MCF 10A (cell line): Measurements from ENCODE around the gene ABCG1. TPM values are rescaled to one million over a fixed set of nuclear protein-coding genes. Genes with fewer than 3 reads are reported as not detected.

Experiments used
- BruUV-seq: library from RNA; stranded (reverse); fragments of 400-500 nt; replicated peaks from 2 replicates; lab custom pipeline; 2021; lab: Mats Ljungman, UMichigan
- CTCF ChIA-PET: fragments of 300-600 bp; sonication (Branson Sonifier 250); formaldehyde crosslinking; extraction: SDS; loops from one replicate; lab custom pipeline; 2021; ENCODE audit warnings: antibody characterized with exemption, inconsistent platforms; lab: Yijun Ruan, JAX
- POLR2A ChIA-PET: fragments of 300-600, 350-650 bp; sonication (Branson Sonifier 250); formaldehyde crosslinking; extraction: SDS; loops from one replicate; lab custom pipeline; 2020; ENCODE audit warnings: antibody characterized with exemption, inconsistent platforms; lab: Yijun Ruan, JAX
- DNase-seq: peaks from one replicate; pipeline ENCODE4 v3.0.0-alpha.2; 2018; ENCODE audit not compliant: unreplicated experiment
- H3K27ac Mint-ChIP-seq: one replicate; pipeline ENCODE4 v1.8.0; 2022; ENCODE audit warnings: mild to moderate bottlenecking, low read depth, mixed read lengths; ENCODE audit not compliant: unreplicated experiment
- H3K27me3 Mint-ChIP-seq: one replicate; pipeline ENCODE4 v1.8.0; 2022; ENCODE audit warnings: mixed read lengths; ENCODE audit not compliant: insufficient read depth, unreplicated experiment
- H3K36me3 Mint-ChIP-seq: one replicate; pipeline ENCODE4 v1.8.0; 2022; ENCODE audit warnings: mild to moderate bottlenecking, moderate library complexity, mixed read lengths; ENCODE audit not compliant: insufficient read depth, unreplicated experiment
- H3K4me1 Mint-ChIP-seq: one replicate; pipeline ENCODE4 v1.8.0; 2022; ENCODE audit warnings: mixed read lengths; ENCODE audit not compliant: insufficient read depth, unreplicated experiment
- H3K4me3 Mint-ChIP-seq: one replicate; pipeline ENCODE4 v1.8.0; 2022; ENCODE audit warnings: mild to moderate bottlenecking, moderate library complexity, mixed read lengths; ENCODE audit not compliant: unreplicated experiment
- H3K9me3 Mint-ChIP-seq: one replicate; pipeline ENCODE4 v1.8.0; 2022; ENCODE audit warnings: mixed read lengths; ENCODE audit not compliant: unreplicated experiment
- intact Hi-C: fragments of 100-400 bp; cut with micrococcal nuclease; formaldehyde crosslinking; loops from 2 replicates; pipeline ENCODE4 v1.14.1; 2022
- total RNA-seq: library from RNA; stranded (reverse); gene quantifications from 2 replicates; pipeline ENCODE4 v1.2.3, GENCODE V29; 2022
- TF ChIP-seq, protein P1 (sequence below): fragments of 200-600 bp; IDR thresholded peaks from one replicate; pipeline ENCODE4 v1.8.0; 2022; ENCODE audit warnings: antibody characterized with exemption, mild to moderate bottlenecking; ENCODE audit not compliant: unreplicated experiment

Gene ABCG1
- total RNA-seq, 1 experiment from 2014 or later, result 25.5 TPM

DNA sequence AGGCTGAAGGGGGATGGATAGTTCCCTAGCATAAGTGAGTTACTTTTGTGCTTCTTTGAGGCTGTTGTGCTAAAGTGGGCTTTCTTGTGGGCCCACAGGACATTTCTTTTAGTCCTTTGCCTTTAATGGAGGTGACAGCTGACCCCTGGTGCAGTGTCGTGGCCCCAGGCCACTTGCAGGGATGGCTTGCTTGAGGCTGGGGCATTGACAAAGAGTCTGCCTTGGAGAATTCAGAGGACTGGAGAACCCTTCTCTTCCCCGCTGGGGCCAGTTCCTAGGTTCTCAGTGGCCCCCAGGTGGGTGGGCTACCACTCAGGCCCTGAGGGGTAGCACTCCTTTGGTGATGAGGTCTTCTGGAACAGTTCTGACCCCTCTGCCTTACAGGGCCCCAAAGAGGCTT, 12.8 kb downstream of the ABCG1 start:
- Mint-ChIP-seq H3K27ac (no peak overlapping the region), H3K9me3 (no peaks in the 10 kb centered on the region), H3K36me3 (peaks cover 12% of the 10 kb centered on the region), H3K4me3 (no peak overlapping the region), H3K4me1 (peaks cover 40% of the 10 kb centered on the region), H3K27me3 (no peaks in the 10 kb centered on the region)
- TF ChIP-seq, protein P1, sequence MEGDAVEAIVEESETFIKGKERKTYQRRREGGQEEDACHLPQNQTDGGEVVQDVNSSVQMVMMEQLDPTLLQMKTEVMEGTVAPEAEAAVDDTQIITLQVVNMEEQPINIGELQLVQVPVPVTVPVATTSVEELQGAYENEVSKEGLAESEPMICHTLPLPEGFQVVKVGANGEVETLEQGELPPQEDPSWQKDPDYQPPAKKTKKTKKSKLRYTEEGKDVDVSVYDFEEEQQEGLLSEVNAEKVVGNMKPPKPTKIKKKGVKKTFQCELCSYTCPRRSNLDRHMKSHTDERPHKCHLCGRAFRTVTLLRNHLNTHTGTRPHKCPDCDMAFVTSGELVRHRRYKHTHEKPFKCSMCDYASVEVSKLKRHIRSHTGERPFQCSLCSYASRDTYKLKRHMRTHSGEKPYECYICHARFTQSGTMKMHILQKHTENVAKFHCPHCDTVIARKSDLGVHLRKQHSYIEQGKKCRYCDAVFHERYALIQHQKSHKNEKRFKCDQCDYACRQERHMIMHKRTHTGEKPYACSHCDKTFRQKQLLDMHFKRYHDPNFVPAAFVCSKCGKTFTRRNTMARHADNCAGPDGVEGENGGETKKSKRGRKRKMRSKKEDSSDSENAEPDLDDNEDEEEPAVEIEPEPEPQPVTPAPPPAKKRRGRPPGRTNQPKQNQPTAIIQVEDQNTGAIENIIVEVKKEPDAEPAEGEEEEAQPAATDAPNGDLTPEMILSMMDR, result no peak
- DNase-seq, result no peak
- intact Hi-C loops, result no loop called here
- BruUV-seq, result no TSS peak
- ChIA-PET CTCF (no interaction called here), POLR2A (interaction anchor here (4.2 kb wide), 1 partner anchor 12 kb away, joined by 40 read pairs; the partner anchor contains the start of gene ABCG1)

DNA sequence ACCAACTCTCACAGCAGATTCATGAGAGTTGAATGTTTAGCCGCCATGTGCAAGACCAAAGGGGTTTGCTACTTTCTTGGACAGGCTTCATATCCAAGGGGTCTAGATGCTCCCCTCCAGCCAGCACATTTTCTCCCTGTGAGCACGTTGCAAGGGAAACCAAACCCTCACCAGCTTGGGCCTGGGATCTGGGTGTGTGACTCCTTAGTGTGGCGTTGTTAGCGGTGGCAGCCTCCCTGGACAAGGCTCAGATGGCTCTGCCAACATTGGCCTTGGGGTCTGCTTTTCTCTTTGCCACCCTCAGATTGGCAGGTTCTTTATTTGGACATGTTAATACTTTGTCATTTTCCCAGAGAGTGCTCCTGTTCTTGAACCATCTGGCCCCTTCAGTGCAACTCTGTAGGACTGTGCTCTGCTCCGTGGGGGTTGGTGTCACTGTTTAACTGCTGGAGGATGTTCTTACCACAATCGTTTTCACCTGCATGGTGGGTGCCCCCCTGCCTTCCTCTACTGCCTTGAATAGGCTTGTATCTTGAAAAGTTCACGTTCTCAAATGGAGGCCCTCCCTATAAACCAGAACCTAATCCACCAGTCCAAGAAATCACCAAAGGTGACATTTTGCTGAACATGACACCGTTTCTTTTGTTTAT, 13.4 kb downstream of the ABCG1 start:
- BruUV-seq, result no TSS peak
- Mint-ChIP-seq H3K4me1 (peaks cover 34% of the 10 kb centered on the region), H3K27ac (no peak overlapping the region), H3K4me3 (no peak overlapping the region), H3K27me3 (no peaks in the 10 kb centered on the region), H3K36me3 (peaks cover 12% of the 10 kb centered on the region), H3K9me3 (no peaks in the 10 kb centered on the region)
- no peak for DNase-seq
- TF ChIP-seq, protein P1, result no peak
- intact Hi-C loops, result no loop called here
- ChIA-PET CTCF (interaction anchor here (2.5 kb wide), 1 partner anchor 84 kb away, joined by 7 read pairs; no protein-coding TSS in a partner anchor), POLR2A (interaction anchor here (1.0 to 3.7 kb wide), 6 partner anchors 8 to 75 kb away, joined by 3 to 60 read pairs (median 11); partner anchors contain the start of gene ABCG1)

DNA sequence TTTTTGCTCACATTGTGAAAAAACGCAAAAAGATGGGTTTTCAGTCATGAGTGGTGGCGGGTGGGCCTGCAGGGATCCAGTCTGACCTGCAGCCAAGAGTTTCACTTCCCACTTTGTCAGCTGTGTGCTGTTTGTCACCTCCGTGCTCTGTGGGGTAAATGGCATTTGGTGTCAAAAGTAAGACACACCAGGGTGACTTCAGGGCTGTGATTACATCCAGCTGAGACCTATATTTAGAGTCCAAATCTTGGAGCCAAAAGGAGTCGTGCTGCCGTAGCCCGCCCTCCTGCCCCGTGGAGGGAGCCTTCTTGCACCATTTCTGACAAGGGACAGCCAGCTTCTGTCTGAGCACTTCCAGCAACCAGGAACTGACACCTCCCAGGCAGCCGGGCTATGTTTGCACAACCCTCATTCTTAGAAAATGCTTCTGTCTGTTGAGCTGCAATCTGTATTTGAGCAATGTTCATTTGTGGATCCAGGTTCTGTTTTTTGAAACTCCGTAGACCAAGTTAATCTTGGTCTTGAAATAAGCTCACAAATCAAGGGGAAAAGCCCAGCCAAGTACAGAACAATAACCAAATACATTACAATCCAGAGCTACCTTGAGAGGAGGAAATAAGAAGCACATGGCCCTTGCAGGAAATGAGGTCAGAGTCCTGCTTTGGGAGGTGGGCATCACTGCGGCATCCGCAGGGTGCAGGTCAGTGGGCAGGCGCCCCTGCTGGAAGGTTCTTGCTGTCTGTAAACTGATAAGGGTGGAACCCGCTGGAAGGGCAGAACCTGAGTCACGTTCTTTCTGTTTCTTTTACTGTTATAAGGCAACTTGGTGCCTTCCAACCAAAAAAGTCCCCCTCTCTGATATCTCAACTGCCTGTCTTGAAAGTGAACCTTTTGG, 14.4 kb downstream of the ABCG1 start:
- BruUV-seq, result no TSS peak
- H3K27me3 Mint-ChIP-seq, result no peaks in the 10 kb centered on the region
- H3K36me3 Mint-ChIP-seq, result peaks cover 6% of the 10 kb centered on the region
- TF ChIP-seq, protein P1, result no peak
- ChIA-PET POLR2A (interaction anchor here (0.7 to 3.7 kb wide), 10 partner anchors 9 to 80 kb away, joined by 3 to 60 read pairs (median 4); partner anchors contain the start of gene ABCG1), CTCF (interaction anchor here (0.7 to 3.0 kb wide), 8 partner anchors 13 to 88 kb away, joined by 3 to 15 read pairs (median 4); partner anchors contain the start of gene ABCG1)
- H3K9me3 Mint-ChIP-seq, result no peaks in the 10 kb centered on the region
- H3K4me1 Mint-ChIP-seq, result peaks cover 25% of the 10 kb centered on the region
- peak overlapping the region; percentile 47 for H3K4me3 Mint-ChIP-seq
- intact Hi-C loops, result no loop called here
- no peak overlapping the region for H3K27ac Mint-ChIP-seq
- no peak for DNase-seq

DNA sequence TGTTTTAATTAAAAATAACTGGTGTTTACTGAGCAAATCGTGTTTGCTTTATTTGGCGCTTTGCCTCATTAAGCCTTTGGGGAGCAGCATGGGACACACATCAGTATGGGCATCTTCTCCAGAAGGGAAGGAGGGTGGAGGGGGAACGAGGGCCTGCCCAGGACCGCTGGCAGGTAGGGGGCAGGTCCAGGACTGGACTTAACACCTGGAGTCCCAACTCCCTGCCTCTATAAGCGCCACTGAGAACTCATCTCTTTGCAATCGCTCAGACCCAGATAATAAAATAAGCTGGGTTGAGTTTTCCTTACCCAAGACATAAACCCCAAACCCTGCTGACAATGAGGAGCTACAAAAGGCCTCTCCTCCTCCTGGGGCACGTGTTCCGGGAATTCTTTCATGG, 15.1 kb downstream of the ABCG1 start:
- peaks cover 6% of the 10 kb centered on the region for H3K36me3 Mint-ChIP-seq
- intact Hi-C loops, result no loop called here
- H3K4me1 Mint-ChIP-seq, result peaks cover 26% of the 10 kb centered on the region
- no TSS peak for BruUV-seq
- POLR2A ChIA-PET, result interaction anchor here (0.7 to 3.7 kb wide), 14 partner anchors 10 to 117 kb away, joined by 3 to 60 read pairs (median 4); partner anchors contain the start of gene ABCG1
- no peak for DNase-seq
- CTCF ChIA-PET, result interaction anchor here (0.8 to 3.0 kb wide), 8 partner anchors 14 to 89 kb away, joined by 3 to 15 read pairs (median 4); partner anchors contain the start of gene ABCG1
- H3K27ac Mint-ChIP-seq, result no peak overlapping the region
- TF ChIP-seq, protein P1, result no peak
- no peaks in the 10 kb centered on the region for H3K9me3 Mint-ChIP-seq
- H3K27me3 Mint-ChIP-seq, result no peaks in the 10 kb centered on the region
- peak overlapping the region; percentile 68 for H3K4me3 Mint-ChIP-seq
